Aorta (tissue), 5 donors: ENCODE measurements around the gene LMTK2. TPM values are rescaled to one million over a fixed set of nuclear protein-coding genes. Genes with fewer than 3 reads are reported as not detected.
A peak's percentile ranks its signal among the peaks of the same experiment; 100 is the strongest.

ENCODE experiments used
- ATAC-seq: fragments of 200-7000 bp; cut with Tn5 transposase; one replicate; pipeline ENCODE4 v1.9.1; 2022; ENCODE audit warnings: moderate library complexity; ENCODE audit not compliant: low FRiP score
- DNase-seq, 2 donors: peaks; one replicate each; pipeline ENCODE4 v3.0.0-alpha.2; 2020
- H3K27ac ChIP-seq, 2 donors: one replicate each; pipeline ENCODE4 v1.5.1; 2013; ENCODE audit warnings: low read length in 2 of 2, mild to moderate bottlenecking in 2 of 2, moderate library complexity in 2 of 2, control low read depth in 1 of 2, inconsistent platforms in 1 of 2, low read depth in 1 of 2
- H3K27me3 ChIP-seq, 2 donors: one replicate each; pipeline ENCODE4 v1.6.1; 2013; ENCODE audit warnings: control low read depth in 1 of 2, low read length in 1 of 2, mild to moderate bottlenecking in 1 of 2, moderate library complexity in 1 of 2; ENCODE audit not compliant: insufficient read depth in 2 of 2, control insufficient read depth in 1 of 2
- H3K36me3 ChIP-seq, 2 donors: one replicate each; pipeline ENCODE4 v1.6.1; 2013; ENCODE audit warnings: control low read depth in 1 of 2, low read length in 1 of 2, mild to moderate bottlenecking in 1 of 2; ENCODE audit not compliant: insufficient read depth in 2 of 2, control insufficient read depth in 1 of 2
- H3K4me1 ChIP-seq, 2 donors: one replicate each; pipeline ENCODE4 v1.6.1; 2013; ENCODE audit warnings: low read length in 2 of 2, control low read depth in 1 of 2, mild to moderate bottlenecking in 1 of 2, moderate library complexity in 1 of 2; ENCODE audit not compliant: insufficient read depth in 2 of 2, control insufficient read depth in 1 of 2
- H3K4me3 ChIP-seq, 2 donors: one replicate each; pipeline ENCODE4 v1.5.1; 2013; ENCODE audit warnings: low read length in 2 of 2, control low read depth in 1 of 2, mild to moderate bottlenecking in 1 of 2
- H3K9me3 ChIP-seq: one replicate; pipeline ENCODE4 v1.6.1; 2013; ENCODE audit warnings: mild to moderate bottlenecking, low read length; ENCODE audit not compliant: control insufficient read depth
- WGBS, 2 donors: extraction: QIAGEN DNeasy Blood & Tissue Kit; methylation state at CpG; one replicate each; pipeline ENCODE4 v1.1.7; 2013; 5-methylcytosine and 5-hydroxymethylcytosine counted together
- intact Hi-C, 2 donors: fragments of 100-400 bp; cut with DNase I; formaldehyde crosslinking; loops; one replicate each; pipeline versions ENCODE4 v1.14.2 to v1.15.0; 2022
- polyA plus RNA-seq, 2 donors: library from polyadenylated mRNA; stranded (reverse); fragments of 200-250 nt; gene quantifications; one replicate each; pipeline ENCODE4 v1.2.3, GENCODE V29; 2013
- total RNA-seq, 2 donors: library from RNA; stranded (reverse); fragmentation: NEBNext Ultra II Directional; extraction: Animal tissue kit (Norgen Biotek cat#: 25700); gene quantifications; one replicate each; pipeline ENCODE4 v1.2.1, GENCODE V29; 2021
- donor health status: healthy with polysubstance abuse.
- donor health status: Bipolar disorder and iron deficiency.
- donor health status: DM: no; HTN: no; CAD: no.
- donor health status: DM: no; HTN: no; CAD: no.
- donor health status: DM: yes; HTN: yes; CAD: no.

Gene LMTK2
- total and polyA plus RNA-seq, 4 donors, result 1.5 to 16.6 (median 8.6) TPM

DNA sequence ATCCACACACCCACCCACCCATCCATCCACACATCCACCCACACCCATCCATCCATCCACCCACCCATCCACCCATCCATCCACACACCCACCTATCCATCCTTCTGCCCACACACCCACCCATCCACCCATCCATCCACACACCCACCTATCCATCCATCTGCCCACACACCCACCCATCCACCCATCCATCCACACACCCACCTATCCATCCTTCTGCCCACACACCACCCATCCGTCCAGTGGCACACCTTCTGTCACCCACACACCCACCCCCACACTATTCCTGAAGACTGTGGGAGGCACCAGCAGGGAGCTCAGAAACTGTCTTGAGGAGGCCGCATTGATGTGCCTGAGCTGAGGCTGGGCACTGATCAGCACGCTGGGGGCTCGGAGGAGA is 136.3 kb downstream of the LMTK2 start:
- Histone ChIP-seq H3K36me3 (peaks cover 0 to 5% of the 10 kb centered on the region in 2 donors), H3K27me3 (no peaks in the 10 kb centered on the region), H3K4me3 (no peak overlapping the region), H3K27ac (no peak overlapping the region), H3K4me1 (no peaks in the 10 kb centered on the region), H3K9me3 (no peaks in the 10 kb centered on the region)
- WGBS, 2 donors, result 81 to 94% methylated on average over 4 of the region's 4 CpGs
- ATAC-seq, result no peak
- intact Hi-C loops, result loop anchor here in 1 of 2 donors (10.0 kb wide), 1 partner anchor 48 kb away; no protein-coding TSS in a partner anchor
- no peak for DNase-seq

GRCh38 chr7:98244871-98245270 is 138.2 kb downstream of the LMTK2 start:
- DNase-seq (peak in 1 of 2 donors; percentile 70), ATAC-seq (no peak)
- Histone ChIP-seq H3K4me3 (no peak overlapping the region), H3K27ac (no peak overlapping the region), H3K27me3 (no peaks in the 10 kb centered on the region), H3K4me1 (no peaks in the 10 kb centered on the region), H3K9me3 (no peaks in the 10 kb centered on the region), H3K36me3 (peaks cover 0 to 5% of the 10 kb centered on the region in 2 donors)
- WGBS, 2 donors, result 94 to 95% methylated on average over 14 of the region's 14 CpGs
- intact Hi-C loops, result loop anchor here in 1 of 2 donors (10.0 kb wide), 1 partner anchor 50 kb away; no protein-coding TSS in a partner anchor

DNA sequence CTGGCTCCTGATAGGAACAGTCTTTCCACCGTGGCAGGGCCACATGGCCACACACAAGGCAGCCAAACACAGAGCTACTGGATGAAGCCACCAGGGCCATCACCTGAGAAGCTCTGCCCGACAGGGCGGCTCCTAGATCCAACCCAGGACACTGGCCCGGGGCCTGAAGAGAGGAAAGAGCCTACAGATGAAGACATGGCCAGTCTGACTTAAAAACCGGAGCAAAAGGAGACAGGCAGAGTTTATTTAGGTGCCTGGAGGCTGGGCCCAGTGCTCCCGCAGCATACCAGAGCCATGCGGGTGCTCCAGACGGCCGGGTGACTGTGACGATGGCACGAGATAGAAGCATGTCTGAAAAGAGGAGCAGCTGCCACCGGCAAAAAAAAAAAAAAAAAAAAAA is 141.5 kb downstream of the LMTK2 start:
- DNase-seq (no peak), ATAC-seq (no peak)
- intact Hi-C loops, result loop anchor here in 1 of 2 donors (10.0 kb wide), 1 partner anchor 53 kb away; no protein-coding TSS in a partner anchor
- Histone ChIP-seq H3K27ac (no peak overlapping the region), H3K4me3 (no peak overlapping the region), H3K9me3 (no peaks in the 10 kb centered on the region), H3K36me3 (peaks cover 0 to 5% of the 10 kb centered on the region in 2 donors), H3K4me1 (no peaks in the 10 kb centered on the region), H3K27me3 (no peaks in the 10 kb centered on the region)
- WGBS, 2 donors, result 94 to 96% methylated on average over 12 of the region's 12 CpGs

GRCh38 chr7:98249106-98249505 is 142.4 kb downstream of the LMTK2 start:
- ATAC-seq (no peak), DNase-seq (no peak)
- H3K9me3 ChIP-seq, result no peaks in the 10 kb centered on the region
- H3K27ac ChIP-seq, result no peak overlapping the region
- H3K27me3 ChIP-seq, result no peaks in the 10 kb centered on the region
- WGBS, 2 donors, result 89 to 93% methylated on average over 6 of the region's 6 CpGs
- peaks cover 0 to 2% of the 10 kb centered on the region in 2 donors for H3K36me3 ChIP-seq
- H3K4me3 ChIP-seq, result no peak overlapping the region
- intact Hi-C loops, result loop anchor here in 1 of 2 donors (10.0 kb wide), 1 partner anchor 54 kb away; no protein-coding TSS in a partner anchor
- H3K4me1 ChIP-seq, result no peaks in the 10 kb centered on the region

- Histone ChIP-seq H3K27me3 (no peaks in the 10 kb centered on the region), H3K4me3 (no peak overlapping the region), H3K27ac (no peak overlapping the region), H3K36me3 (peaks cover 0 to 2% of the 10 kb centered on the region in 2 donors), H3K4me1 (no peaks in the 10 kb centered on the region), H3K9me3 (no peaks in the 10 kb centered on the region)
- no peak for ATAC-seq
- 85% methylated on average over 3 of the region's 3 CpGs for WGBS, 2 donors
- intact Hi-C loops, result loop anchor here in 1 of 2 donors (10.0 kb wide), 1 partner anchor 594 kb away; no protein-coding TSS in a partner anchor
- DNase-seq, result no peak
Measured at GRCh38 chr7:98250789-98251188, 144.1 kb downstream of the LMTK2 start.

DNA sequence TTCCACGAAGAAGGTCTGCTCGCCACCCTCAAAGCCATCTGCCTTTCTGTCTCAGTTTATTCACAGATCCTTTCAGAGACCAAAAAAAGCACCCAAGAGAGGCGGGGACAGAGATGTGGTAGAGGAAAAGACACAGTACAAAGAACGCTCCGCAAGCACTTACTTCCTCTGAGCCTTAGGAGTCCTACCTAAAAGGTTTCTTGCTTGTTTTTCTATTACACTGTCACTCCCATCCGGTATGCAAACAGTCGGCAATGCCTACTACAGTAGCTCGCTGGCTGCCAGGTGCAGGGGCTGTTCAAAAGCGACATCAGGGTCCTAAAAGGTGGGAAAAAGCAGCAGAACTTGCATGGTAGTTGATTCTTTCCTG is 144.6 kb downstream of the LMTK2 start:
- Histone ChIP-seq H3K9me3 (no peaks in the 10 kb centered on the region), H3K4me3 (peak overlapping the region in 1 of 2 donors; percentile 75), H3K27me3 (no peaks in the 10 kb centered on the region), H3K36me3 (no peaks in the 10 kb centered on the region), H3K4me1 (no peaks in the 10 kb centered on the region), H3K27ac (no peak overlapping the region)
- ATAC-seq (no peak), DNase-seq (no peak)
- WGBS, 2 donors, result 43% methylated on average over 9 of the region's 9 CpGs
- intact Hi-C loops, result loop anchor here in 1 of 2 donors (10.0 kb wide), 1 partner anchor 594 kb away; no protein-coding TSS in a partner anchor

- peak; percentile 99 for ATAC-seq
- Histone ChIP-seq H3K27ac (peak within 1 kb of the TSS in 1 of 2 donors; percentile 39), H3K36me3 (no peaks in the 10 kb centered on the region), H3K27me3 (no peaks in the 10 kb centered on the region), H3K9me3 (no peaks in the 10 kb centered on the region), H3K4me1 (no peaks in the 10 kb centered on the region), H3K4me3 (peak within 1 kb of the TSS; percentile 75 to 80)
- 0 to 1% methylated on average over 55 to 69 of the region's 69 CpGs for WGBS, 2 donors
- peak; percentile 97 to 98 for DNase-seq
- intact Hi-C loops, result loop anchor here (2.0 to 10.0 kb wide), 2 partner anchors 33 to 593 kb away; no protein-coding TSS in a partner anchor
Measured at GRCh38 chr7:98251601-98252424, 145.2 kb downstream of the LMTK2 start, which contains the start of gene TECPR1. TECPR1 (minus strand) TSS chr7:98252232; CDS start chr7:98246146, 6,086 bp downstream.

DNA sequence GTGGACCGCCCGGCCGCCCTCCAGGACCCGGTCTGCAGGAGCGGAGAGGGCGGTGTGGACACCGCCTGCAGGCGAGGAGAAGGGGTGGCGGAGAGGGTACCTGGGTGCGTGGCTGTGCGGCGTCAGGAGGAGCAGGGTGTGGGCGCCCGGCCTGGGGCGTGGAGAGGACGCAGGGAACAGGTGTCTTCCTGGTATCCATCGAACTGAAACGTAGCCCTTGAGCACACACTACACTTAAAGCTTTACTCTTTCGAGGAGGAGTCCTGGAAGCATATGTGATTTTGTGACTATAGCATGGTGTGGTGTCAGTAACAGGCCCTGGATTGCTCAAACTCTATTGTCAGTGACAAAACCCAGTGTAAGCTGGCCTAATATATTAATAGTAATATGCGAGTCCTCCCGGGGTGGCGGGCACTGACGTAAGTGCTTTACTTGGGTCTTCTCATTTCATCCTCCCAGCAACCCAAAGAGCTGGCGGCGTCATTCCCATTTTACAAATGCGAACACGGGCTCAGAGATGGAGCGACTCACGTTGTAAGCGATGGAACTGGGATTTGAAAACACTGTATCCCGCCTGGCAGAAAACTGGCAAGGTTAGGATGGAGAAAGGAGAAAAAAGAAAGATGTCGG is 145.9 kb downstream of the LMTK2 start:
- Histone ChIP-seq H3K27ac (peak overlapping the region in 1 of 2 donors; percentile 39), H3K9me3 (no peaks in the 10 kb centered on the region), H3K4me3 (peak overlapping the region; percentile 75 to 80), H3K4me1 (no peaks in the 10 kb centered on the region), H3K36me3 (no peaks in the 10 kb centered on the region), H3K27me3 (no peaks in the 10 kb centered on the region)
- ATAC-seq, result peak; percentile 2
- no peak for DNase-seq
- WGBS, 2 donors, result 20% methylated on average over 31 to 32 of the region's 32 CpGs
- intact Hi-C loops, result loop anchor here (2.0 to 10.0 kb wide), 2 partner anchors 32 to 592 kb away; no protein-coding TSS in a partner anchor
